HG03575 (cell line): ENCODE results near the gene C16orf92.

Source experiments
- ATAC-seq: cut with Tn5 transposase; IDR thresholded peaks from one replicate; pipeline ENCODE4 v1.9.1; 2021; ENCODE audit not compliant: unreplicated experiment, insufficient number of reproducible peaks, low FRiP score; ENCODE audit errors: extremely low read depth

C16orf92 gene

DNA sequence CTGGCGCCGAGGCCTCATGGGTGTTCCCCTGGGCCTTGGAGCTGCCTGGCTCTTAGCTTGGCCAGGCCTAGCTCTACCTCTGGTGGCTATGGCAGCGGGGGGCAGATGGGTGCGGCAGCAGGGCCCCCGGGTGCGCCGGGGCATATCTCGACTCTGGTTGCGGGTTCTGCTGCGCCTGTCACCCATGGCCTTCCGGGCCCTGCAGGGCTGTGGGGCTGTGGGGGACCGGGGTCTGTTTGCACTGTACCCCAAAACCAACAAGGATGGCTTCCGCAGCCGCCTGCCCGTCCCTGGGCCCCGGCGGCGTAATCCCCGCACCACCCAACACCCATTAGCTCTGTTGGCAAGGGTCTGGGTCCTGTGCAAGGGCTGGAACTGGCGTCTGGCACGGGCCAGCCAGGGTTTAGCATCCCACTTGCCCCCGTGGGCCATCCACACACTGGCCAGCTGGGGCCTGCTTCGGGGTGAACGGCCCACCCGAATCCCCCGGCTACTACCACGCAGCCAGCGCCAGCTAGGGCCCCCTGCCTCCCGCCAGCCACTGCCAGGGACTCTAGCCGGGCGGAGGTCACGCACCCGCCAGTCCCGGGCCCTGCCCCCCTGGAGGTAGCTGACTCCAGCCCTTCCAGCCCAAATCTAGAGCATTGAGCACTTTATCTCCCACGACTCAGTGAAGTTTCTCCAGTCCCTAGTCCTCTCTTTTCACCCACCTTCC lies 35.5 kb upstream of the C16orf92 start:
- ATAC-seq = no peak

DNA sequence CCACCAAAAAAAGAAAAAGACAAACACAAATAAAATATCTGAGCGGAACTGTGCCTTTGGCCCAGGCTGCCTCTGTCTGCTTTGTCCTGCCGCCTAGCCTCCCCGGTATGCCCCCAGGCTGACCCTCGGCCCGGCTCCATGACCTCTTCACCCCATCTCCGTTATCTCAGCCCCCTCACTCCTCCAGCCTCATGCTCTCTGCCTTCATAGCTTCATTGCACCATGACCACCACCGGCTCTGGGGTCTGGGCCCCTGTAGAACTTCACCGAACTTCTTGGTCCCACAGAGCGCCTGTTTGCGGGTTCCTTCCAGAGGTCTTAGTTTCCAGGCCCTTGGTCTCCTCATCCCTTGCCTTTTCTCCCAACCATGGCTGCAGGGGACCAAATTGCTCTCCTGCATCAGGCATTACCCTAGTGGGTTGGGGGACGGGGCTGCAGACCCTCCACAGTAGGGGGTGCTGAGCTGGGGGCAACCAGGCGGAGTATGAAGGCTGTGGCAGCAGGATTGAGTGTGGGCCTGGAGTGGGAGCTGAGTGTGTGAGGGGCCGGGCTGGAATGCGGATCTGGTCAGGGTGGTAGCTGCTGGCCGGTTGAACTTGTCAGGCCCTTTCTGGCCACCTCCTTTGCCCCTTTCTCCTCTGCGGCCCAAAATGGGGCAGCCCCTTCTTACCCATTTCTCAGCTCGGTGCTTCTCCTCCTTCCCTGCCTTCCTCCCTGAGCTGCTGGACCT lies 34.5 kb upstream of the C16orf92 start:
- ATAC-seq = no peak

DNA sequence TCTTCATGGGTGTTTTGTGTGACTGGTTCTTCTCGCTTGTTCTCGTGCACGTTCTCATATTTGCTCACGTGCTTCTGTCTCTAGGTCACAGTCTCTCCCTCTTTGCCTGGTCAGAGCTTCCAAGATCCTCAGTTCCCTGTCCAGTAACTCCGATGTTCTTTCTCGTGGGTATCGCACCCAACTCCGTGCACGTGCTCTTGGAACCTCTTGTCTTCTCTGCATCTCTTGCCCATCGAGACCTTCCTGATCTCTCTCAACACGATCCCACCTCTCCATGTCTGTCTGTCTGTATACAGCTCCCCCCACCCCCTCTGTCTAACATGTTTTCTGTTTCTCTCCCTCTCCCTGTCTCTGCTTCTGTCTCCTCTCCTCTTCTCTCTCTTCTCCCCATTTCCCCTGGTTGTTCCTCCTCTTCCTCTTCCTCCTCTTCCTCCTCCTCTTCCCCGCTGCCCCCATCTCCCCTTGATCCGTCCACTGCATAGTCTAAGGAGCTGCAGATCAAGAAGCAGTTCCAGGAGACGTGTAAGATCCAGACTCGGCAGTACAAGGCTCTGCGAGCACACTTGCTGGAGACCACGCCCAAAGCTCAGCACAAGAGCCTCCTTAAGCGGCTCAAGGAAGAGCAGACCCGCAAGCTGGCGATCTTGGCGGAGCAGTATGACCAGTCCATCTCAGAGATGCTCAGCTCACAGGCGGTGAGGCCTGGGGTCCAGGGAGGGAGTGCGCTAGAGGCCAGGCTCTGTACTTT lies 33.7 kb upstream of the C16orf92 start:
- no peak for ATAC-seq

- ATAC-seq = no peak
Measured at GRCh38 chr16:29990034-29990433, 33.0 kb upstream of the C16orf92 start.

DNA sequence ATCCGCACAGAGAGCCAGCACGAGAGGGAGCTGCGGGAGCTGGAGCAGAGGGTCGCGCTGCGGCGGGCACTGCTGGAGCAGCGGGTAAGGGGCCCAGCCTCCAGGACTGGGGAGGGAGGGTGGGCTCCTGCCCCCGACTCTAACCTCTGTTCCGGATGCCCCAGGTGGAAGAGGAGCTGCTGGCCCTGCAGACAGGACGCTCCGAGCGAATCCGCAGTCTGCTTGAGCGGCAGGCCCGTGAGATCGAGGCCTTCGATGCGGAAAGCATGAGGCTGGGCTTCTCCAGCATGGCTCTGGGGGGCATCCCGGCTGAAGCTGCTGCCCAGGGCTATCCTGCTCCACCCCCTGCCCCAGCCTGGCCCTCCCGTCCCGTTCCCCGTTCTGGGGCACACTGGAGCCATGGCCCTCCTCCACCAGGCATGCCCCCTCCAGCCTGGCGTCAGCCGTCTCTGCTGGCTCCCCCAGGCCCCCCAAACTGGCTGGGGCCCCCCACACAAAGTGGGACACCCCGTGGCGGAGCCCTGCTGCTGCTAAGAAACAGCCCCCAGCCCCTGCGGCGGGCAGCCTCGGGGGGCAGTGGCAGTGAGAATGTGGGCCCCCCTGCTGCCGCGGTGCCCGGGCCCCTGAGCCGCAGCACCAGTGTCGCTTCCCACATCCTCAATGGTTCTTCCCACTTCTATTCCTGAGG lies 32.0 kb upstream of the C16orf92 start:
- no peak for ATAC-seq

- no peak for ATAC-seq
Measured at GRCh38 chr16:29991571-29991904, 31.5 kb upstream of the C16orf92 start.

DNA sequence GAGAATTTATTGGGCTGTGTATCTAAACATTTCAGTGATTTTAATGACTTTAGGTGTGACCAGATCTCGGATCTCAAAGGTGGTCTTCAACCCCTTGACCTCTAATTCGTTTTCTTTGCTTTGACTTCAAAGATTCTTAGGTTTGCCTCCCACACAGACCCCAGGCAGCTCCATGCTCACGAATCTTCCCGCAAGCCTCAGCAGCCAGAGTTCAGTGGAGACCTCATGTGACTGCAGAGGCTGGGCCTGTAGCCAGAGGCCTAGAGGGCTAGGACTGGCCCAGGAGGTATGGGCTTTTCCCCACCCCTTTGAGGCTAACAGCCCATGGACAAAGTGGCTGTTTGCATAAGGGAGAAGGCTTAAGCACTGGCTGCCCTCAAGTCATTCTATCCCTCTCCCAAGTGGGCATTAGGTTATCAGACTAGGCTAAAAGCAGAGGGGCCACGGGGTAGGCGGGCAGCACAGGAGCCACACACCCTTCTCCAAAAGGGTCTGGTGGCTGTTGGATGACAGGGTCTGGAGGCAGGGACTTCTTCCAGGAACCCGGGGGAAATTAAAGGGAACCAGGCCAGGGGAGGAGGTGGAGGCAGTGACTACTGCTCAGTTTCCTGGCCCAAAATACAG lies 30.5 kb upstream of the C16orf92 start:
- ATAC-seq = no peak

DNA sequence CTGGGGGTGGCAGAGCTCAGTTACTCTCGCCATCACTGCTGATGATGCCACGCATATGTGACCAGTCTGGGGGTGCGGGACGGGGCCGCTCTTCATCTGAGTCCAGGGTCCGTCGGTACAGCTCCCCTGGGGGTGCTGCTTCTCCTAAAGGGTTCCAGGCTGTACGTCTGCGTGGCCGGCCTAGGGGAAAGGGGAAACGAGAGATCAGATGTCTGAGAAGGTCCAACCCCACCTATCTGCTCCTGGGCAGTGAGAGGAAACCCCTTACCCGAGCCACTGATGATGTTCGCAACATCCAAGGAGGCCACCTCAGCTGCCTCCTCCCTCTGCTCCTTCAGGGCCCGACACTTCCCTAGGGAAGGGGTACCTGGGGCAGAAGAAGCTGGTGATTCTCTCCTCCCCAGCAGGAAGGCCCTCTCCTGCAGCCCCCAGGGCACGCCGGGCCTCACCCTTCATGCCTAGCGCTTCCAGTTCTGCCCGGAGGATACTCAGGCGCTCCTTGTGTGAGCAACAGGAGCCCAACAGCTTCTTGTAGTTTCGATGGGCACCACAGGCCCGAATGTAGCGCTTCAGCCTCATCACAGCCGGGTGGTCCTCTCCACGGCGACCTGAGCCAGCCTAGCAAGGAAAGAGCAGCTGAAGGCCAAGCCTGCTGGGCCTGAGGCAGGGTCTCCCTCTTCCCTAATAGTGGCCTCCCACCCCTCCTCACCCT lies 29.7 kb upstream of the C16orf92 start:
- ATAC-seq = no peak

DNA sequence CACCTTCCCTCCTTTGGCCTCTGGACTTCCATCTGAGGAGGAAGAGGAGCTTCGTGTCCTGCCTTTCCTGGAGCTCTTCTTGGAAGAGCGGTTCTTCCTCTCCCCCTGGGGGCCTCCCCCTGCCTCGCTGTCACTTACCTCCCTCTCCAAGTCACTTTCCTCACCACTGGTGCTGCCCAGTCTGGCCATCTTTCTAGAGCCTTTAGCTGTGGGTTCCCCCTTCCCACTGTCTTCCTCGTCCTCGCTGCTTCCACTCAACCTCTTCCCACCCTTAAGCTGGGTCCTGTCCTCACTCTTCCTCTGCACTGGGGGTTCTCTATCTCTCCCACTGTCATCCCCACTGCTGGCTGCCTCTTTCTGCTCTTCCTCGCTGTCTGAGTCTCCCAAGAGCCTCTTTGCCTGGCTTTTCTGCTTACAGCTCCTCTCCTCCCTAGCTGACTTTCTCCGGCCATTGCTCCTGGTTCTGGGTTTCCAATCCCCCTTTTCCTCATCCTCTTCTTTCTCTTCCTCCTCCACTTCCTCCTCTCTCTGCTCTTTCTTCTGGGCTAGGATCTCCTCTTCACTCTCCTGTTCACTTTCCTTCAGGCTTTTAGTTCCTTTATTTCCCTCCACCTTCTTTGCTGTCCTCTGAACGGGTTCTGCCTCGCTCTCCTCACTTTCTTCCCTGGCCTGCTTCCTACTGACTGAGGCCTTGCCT lies 28.9 kb upstream of the C16orf92 start:
- ATAC-seq = no peak

DNA sequence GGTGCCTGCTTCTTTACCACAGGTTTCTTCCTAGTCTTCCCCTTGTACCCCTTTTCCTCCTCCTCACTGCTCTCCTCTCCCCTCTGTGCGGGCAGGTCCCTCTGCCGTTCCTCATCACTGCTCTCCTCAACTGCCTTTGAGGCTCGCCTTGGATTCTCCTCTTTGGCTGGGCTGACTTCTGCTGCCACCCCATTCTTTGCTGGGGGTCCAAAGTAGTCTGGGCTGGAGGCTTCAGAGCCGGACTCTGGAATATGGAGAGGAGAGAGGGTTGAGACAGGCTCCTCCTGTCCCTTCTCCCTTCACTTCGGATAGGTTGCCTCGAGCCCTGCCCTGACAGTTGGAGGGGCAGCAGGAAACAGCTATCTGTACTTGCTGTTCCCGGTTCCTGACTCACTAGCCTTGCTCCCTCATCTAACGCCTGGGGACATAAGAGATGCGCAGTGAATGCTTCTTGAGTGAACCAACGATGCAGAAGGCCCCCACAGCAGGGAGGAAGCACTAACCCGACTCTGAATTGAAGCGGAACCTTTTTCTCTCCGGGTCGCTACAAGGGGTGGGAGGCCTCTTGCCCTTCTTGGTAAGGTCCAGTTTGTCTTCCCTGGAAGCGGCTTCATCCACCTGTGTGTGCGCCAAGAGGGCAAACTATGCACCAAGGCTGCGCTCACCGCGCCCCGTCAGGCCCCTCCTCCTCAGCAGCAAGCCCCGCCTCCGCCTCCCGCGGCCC lies 28.2 kb upstream of the C16orf92 start:
- ATAC-seq = no peak

- ATAC-seq = no peak
Measured at GRCh38 chr16:29995324-29995910, 27.6 kb upstream of the C16orf92 start, which contains the start of gene HIRIP3. TSS of gene HIRIP3 (minus strand) at chr16:29995617. CDS start at chr16:29995605, 12 bp downstream.

DNA sequence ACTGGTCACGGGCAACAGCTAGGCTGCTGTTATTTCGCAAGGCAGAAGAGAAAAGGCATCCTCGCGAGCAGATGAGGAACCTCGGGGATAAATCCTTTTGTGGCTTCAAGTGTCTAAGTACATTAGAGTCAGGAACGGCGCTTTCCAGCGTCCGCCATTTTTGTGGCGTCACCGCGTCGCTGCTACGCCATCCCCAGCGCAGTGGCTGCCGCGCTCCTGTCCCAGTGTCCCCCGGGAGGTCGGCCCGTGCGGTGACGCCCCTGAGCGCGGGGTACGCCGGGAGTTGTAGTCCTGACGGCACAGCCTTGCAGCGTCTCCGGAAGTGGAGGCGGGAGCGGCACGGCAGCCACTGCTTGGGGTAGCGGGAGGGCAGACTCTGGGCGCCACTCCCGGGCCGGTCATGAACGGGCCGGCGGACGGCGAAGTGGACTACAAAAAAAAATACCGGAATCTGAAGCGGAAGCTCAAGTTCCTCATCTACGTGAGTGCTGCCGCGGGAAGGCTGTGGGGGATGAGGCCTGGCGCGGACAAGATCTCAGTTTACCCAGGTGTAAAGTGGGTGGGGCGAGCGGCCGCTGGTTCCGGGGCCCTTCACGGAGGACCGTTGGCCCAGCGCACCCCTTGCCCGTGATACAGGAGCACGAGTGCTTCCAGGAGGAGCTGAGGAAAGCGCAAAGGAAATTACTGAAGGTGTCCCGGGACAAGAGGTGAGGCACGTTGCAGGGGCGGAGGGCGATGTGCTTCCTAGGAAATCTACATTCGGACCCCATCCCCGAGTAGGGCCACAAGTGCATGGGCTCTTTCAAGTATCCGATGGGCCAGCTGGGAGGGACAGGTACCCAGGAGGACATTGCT lies 26.9 kb upstream of the C16orf92 start, which contains the start of gene INO80E:
Gene INO80E, plus strand, starts transcription at position 331 of the 855 bp plus-strand sequence. Its CDS starts 70 bp downstream, at position 401.
- peak; percentile 78 for ATAC-seq

GRCh38 chr16:29996766-29997250 lies 26.2 kb upstream of the C16orf92 start:
- no peak for ATAC-seq

DNA sequence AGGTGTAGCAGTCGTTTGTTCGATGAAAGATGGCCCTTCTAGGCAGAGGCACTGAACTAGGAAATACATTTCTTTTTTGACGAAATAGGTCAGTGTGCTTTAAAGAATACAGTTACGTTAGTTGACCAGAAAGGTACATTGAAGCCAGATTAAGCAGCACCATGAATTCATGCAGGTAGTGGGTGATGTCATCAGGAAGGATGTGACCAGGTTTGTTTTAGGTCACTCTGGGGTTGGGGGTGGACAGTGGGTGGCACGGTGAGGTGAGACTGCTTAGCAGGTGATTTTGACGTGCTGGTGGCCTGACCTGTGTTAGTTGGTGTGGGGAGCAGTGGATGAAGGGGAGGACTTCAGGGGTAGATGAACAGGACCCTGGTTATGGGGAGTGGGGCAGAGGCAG lies 23.4 kb upstream of the C16orf92 start:
- ATAC-seq = no peak

DNA sequence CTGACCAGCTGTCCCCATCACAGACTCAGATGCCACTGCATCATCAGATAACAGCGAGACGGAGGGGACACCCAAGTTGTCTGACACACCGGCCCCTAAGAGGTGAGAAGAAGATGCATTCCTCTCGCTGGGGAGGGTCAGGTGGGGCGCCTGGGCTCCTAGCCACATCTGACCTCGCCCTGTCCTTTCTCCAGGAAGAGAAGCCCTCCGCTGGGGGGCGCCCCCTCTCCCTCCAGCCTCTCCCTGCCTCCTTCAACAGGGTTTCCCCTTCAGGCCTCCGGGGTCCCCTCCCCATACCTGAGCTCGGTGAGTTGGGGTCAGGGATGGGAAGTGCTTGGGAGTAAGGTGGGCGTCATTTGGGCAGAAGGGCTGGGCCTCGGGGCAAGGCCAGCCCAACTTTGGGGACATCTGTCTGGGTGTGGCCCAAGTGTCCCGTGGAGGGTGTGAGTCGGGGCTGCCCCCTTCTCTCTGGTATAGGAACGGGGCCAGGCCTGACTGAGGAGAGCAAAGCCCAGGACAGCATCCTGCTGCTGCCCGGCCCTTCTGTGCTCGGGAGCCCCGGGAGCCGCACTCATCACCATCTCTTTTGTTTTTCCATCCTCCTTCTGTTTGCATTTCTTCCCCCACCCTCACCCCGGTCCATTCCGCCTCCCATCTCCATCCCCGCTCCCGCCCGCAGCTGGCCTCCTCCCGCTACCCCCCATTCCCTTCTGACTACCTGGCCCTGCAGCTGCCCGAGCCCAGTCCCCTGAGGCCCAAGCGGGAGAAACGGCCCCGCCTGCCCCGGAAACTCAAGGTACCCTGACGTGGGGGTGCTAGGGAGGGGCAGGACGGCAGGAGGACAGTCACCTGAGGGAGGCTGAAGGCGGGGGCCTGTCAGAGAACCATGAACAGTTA lies 22.0 kb upstream of the C16orf92 start:
- no peak for ATAC-seq
